Naive thymus-derived CD8-positive, alpha-beta T cell (primary cell): ENCODE measurements around the gene RASSF5. TPM values are rescaled to one million over a fixed set of nuclear protein-coding genes. Genes with fewer than 3 reads are reported as not detected.

Experiments used
- ATAC-seq, 2 donors: fragments of 150-1000 bp; cut with Tn5 transposase in 1 of 2; sonication (Bioruptor Pico), chemical (Tn5 transposase) in 1 of 2; 1 replicate in 1 of 2; 2 replicates in 1 of 2; pipeline ENCODE4 v1.10.0; 2021; ENCODE audit warnings: mild to moderate bottlenecking in 2 of 2, moderate library complexity in 2 of 2
- POLR2A ChIA-PET: fragments of 350-600 bp; sonication (Branson Sonifier 250); formaldehyde crosslinking; loops from one replicate; lab custom pipeline; 2021; ENCODE audit warnings: antibody characterized with exemption; lab: Charles Lee
- DNase-seq, 10 donors: peaks; one replicate each; pipeline versions ENCODE4 v3.0.0 to v3.0.0-alpha.2; 2020 to 2022
- H3K27ac Mint-ChIP-seq, 10 donors: one replicate each; pipeline ENCODE4 v1.8.0; 2020 to 2022; ENCODE audit warnings: mild to moderate bottlenecking in 10 of 10, mixed read lengths in 10 of 10, moderate library complexity in 4 of 10, inconsistent platforms in 1 of 10
- H3K27me3 Mint-ChIP-seq, 5 donors: one replicate each; pipeline ENCODE4 v1.8.0; 2021 to 2022; ENCODE audit warnings: mixed read lengths in 5 of 5
- H3K36me3 Mint-ChIP-seq, 3 donors: one replicate each; pipeline ENCODE4 v1.8.0; 2020 to 2022; ENCODE audit warnings: mixed read lengths in 3 of 3, mild to moderate bottlenecking in 2 of 3, inconsistent platforms in 1 of 3
- H3K4me1 Mint-ChIP-seq, 4 donors: one replicate each; pipeline ENCODE4 v1.8.0; 2021 to 2022; ENCODE audit warnings: mixed read lengths in 4 of 4
- H3K4me3 Mint-ChIP-seq, 10 donors: one replicate each; pipeline ENCODE4 v1.8.0; 2020 to 2022; ENCODE audit warnings: mild to moderate bottlenecking in 10 of 10, mixed read lengths in 10 of 10, moderate library complexity in 6 of 10, inconsistent platforms in 1 of 10
- H3K9me3 Mint-ChIP-seq, 9 donors: one replicate each; pipeline ENCODE4 v1.8.0; 2020 to 2022; ENCODE audit warnings: mixed read lengths in 9 of 9, mild to moderate bottlenecking in 3 of 9, inconsistent platforms in 1 of 9, moderate library complexity in 1 of 9
- polyA plus RNA-seq, 3 donors: library from polyadenylated mRNA; unstranded; fragments of 300-500 nt; fragmentation: Illumina TruSeq; gene quantifications; one replicate each; pipeline ENCODE4 v1.2.3, GENCODE V29; 2021
- total RNA-seq, 8 experiments: library from RNA in 2 of 8; stranded (reverse) in 2 of 8; gene quantifications; one replicate each; pipeline ENCODE4 v1.2.3 and lab custom pipeline; 2021 to 2026

The RASSF5 gene
- total and polyA plus RNA-seq, 5 experiments from 2014 or later = 224 to 358 (median 233) TPM

DNA sequence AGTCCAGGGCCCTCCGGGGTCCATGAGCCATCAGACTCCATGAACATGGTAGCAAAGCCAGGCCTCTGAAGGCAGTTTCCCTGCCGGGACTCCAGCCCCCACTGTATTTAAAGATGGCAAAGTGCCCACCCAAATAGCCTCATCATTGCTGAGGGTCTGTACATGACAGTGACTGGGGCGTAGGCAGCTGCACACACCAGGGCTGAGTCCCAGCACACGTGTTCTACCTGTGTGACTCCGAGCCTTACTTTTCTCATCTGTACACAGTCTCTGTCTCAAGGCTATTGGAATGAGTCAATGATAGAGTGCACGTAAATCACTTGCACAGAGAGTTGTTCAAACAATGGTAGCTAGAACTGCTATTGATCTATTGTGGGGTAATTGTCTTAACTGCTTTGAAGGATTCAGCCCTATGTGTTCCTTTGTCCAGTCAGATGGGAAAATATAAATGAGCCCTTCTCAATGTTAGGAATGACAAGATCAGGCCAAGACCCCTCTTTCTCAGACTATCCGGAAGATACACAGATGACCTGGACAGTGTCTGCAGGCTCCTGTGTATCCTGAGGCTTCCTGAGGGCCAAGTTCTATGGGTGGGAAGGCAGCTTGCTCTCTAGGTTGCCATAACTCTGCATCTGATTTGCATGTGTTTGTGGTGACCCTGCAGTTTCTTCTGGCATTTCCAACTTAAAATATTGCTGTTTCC, 48.9 kb downstream of the RASSF5 start:
- no peaks in the 10 kb centered on the region for H3K27me3 Mint-ChIP-seq
- POLR2A ChIA-PET = interaction anchor here (0.7 to 22.9 kb wide), 6 partner anchors 10 to 86 kb away, joined by 3 to 825 read pairs (median 13); partner anchors contain the start of genes EIF2D, IKBKE and RASSF5
- peak overlapping the region; percentile 90 to 99 (median 98) for H3K4me3 Mint-ChIP-seq
- DNase-seq (no peak), ATAC-seq (peak in 1 of 2 donors; percentile 13)
- H3K27ac Mint-ChIP-seq = peak overlapping the region; percentile 74 to 99 (median 92)
- H3K9me3 Mint-ChIP-seq = no peaks in the 10 kb centered on the region
- H3K4me1 Mint-ChIP-seq = peaks cover 30 to 78% (median 77%) of the 10 kb centered on the region in 4 donors
- peaks cover 5 to 8% (median 8%) of the 10 kb centered on the region in 3 donors for H3K36me3 Mint-ChIP-seq

DNA sequence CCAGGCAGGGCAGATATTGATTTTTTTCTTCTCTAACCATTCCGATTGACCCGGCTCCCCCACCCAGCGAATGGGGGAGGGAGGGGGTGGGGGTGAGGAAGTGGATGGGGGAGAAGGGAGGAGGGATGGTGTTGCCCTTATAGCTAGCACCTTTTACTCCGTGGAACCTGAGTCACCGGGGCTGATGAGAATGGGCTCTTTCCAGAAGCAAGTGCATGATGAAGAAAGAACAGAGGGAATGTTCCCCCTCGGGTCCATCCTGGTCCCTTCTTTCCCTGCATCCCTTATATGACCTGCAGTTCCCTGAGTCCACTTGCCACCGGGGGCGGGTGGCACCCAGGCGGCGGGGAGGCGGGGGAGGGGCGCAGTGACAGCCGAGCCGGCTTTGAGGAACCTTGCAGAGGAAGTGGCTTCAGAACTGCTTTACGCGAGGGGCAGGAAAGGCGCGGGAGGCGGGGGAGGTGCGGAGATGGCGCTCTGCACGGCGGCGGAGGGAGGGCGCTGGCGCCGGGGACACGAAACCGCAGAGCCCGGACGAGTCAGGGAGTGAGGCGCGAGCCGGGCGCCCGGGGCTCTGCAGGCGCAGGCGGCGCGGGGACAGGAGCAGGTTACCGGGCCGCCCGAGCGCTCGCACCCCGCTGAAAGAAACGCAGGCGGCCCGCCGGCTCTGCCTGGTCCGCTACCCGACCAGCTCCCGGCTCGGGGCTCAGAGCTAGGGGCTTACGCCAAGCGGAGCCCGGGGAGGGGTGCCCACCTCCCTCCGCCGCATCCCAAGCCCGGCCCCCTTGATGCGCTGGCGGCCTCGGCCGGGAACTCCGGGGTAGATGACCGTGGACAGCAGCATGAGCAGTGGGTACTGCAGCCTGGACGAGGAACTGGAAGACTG, 49.7 kb downstream of the RASSF5 start:
- ATAC-seq = peak; percentile 72 to 77
- peak; percentile 74 to 92 (median 88) for DNase-seq
- no peaks in the 10 kb centered on the region for H3K9me3 Mint-ChIP-seq
- H3K36me3 Mint-ChIP-seq = peaks cover 7 to 16% (median 8%) of the 10 kb centered on the region in 3 donors
- peaks cover 31 to 78% (median 75%) of the 10 kb centered on the region in 4 donors for H3K4me1 Mint-ChIP-seq
- H3K27ac Mint-ChIP-seq = peak overlapping the region; percentile 74 to 99 (median 94)
- no peaks in the 10 kb centered on the region for H3K27me3 Mint-ChIP-seq
- H3K4me3 Mint-ChIP-seq = peak overlapping the region; percentile 92 to 99 (median 98)
- POLR2A ChIA-PET = interaction anchor here (0.7 to 22.9 kb wide), 7 partner anchors 11 to 352 kb away, joined by 4 to 825 read pairs (median 9); partner anchors contain the start of genes EIF2D and RASSF5

DNA sequence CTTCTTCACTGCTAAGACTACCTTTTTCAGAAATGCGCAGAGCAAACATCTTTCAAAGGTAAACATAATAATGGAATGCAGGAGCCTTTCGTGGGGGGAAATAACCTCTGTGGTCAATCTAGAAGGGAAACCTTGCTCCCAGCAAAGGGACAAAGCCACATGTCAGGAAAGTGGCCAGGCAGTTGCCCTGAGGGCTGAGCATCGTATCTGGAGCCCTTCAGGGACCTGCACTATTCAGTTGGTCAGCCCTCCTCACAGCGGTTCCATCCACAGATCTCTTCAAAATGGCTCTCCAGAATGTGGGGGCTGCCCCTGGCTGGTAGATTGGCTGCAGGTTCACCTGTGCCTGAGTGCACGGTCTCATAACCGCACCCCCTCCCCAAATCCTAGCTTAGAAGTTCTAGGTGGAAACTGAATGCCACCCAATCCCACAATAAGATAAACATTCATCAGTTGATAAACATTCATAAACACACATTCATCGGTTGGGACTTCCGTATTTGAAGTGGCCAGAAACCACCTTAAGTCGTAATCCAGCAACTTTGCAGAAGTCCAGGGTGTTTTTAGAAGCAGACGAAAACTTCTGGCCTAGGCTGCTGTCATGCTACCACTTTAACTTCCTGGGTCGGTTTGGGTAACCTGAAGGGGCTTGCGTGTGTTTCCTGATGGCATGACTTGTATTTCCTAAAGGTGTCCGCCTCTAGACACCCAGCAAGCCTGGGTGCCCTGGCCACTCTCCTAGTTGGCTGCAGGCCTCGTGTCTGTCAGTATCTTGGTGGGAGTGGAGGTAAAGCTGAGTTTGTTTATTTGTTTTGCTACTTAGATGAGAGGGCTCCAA, 50.5 kb downstream of the RASSF5 start:
- DNase-seq = peak in 5 of 10 donors; percentile 33 to 56 (median 42)
- ATAC-seq = peak in 1 of 2 donors; percentile 8
- POLR2A ChIA-PET = interaction anchor here (0.6 to 22.9 kb wide), 8 partner anchors 12 to 351 kb away, joined by 3 to 825 read pairs (median 4); no protein-coding TSS in a partner anchor
- peaks cover 8 to 25% (median 10%) of the 10 kb centered on the region in 3 donors for H3K36me3 Mint-ChIP-seq
- peaks cover 29 to 78% (median 75%) of the 10 kb centered on the region in 4 donors for H3K4me1 Mint-ChIP-seq
- peak overlapping the region; percentile 92 to 99 (median 98) for H3K4me3 Mint-ChIP-seq
- H3K27ac Mint-ChIP-seq = peak overlapping the region; percentile 88 to 98 (median 94)
- no peaks in the 10 kb centered on the region for H3K27me3 Mint-ChIP-seq
- no peaks in the 10 kb centered on the region for H3K9me3 Mint-ChIP-seq

DNA sequence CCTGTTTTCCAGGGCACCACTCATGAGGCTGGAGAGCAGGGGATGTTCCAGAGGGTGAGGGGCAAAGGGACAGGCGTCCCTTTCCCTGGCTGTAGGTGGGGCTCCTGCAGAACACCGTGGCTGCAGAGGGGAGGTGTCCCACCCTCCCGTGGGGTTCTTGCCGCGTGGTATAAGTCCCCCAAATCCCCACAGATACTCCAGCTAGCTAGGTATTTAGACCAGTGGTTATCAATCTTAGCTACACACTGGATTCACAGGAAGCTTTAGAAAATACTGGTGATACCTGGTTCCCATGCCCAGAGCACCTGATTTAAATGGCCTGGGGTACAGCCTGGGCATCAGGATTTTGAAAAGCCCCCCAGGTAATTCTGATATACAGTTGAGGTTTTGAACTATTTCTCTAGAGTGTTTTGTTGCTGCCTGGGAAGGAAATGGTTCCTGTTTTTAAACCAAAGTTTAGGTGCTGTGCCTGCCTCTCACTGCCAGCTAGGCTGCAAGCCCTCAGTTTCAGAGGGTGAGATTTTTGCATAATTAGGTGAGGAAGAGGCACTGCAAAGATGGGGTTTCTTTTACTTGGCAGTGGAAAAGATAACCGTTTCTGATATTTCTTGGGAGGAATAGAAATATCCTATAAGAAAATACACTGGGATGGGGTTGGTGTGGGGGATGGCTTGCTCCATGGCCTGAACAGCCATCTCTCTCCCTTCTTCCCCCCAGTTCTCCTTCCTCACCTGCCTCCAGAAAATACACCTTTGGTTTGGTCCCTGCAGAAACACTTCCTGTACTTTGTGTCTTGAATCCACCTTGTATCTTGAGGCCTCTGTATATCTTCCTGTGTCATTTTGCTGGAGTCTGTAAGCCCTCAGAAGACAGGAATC, 51.7 kb downstream of the RASSF5 start:
- peak; percentile 15 to 20 for ATAC-seq

DNA sequence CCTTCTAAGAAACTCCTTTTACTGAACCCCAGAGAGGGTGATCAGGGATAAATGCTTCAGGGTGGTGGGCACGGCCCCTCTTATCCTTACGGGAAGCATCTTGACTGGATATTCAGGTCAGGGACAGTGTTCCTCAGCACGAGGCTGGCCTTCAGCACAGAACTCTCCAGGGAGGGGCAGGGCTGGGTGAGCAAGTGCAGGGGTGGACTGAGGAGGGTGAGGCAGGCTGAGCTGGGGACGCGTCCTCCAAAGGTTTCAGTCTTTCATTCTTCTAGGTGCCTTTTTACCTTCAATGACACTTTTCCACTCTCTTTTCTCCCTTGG, 52.3 kb downstream of the RASSF5 start:
- DNase-seq (no peak), ATAC-seq (no peak)
- peak overlapping the region; percentile 92 to 99 (median 98) for H3K4me3 Mint-ChIP-seq
- no peaks in the 10 kb centered on the region for H3K9me3 Mint-ChIP-seq
- POLR2A ChIA-PET = interaction anchor here (1.6 to 30.9 kb wide), 5 partner anchors 1 to 363 kb away, joined by 5 to 825 read pairs (median 34); partner anchors contain the start of gene FCMR
- peak overlapping the region; percentile 83 to 98 (median 94) for H3K27ac Mint-ChIP-seq
- peaks cover 35 to 78% (median 76%) of the 10 kb centered on the region in 4 donors for H3K4me1 Mint-ChIP-seq
- H3K27me3 Mint-ChIP-seq = no peaks in the 10 kb centered on the region
- peaks cover 8 to 42% (median 16%) of the 10 kb centered on the region in 3 donors for H3K36me3 Mint-ChIP-seq

More for the DNA sequence above, 51.7 kb downstream of the RASSF5 start:
- Mint-ChIP-seq H3K4me3 (peak overlapping the region; percentile 92 to 99 (median 98)), H3K27me3 (no peaks in the 10 kb centered on the region), H3K27ac (peak overlapping the region; percentile 88 to 98 (median 94)), H3K9me3 (no peaks in the 10 kb centered on the region), H3K36me3 (peaks cover 8 to 36% (median 14%) of the 10 kb centered on the region in 3 donors), H3K4me1 (peaks cover 33 to 78% (median 76%) of the 10 kb centered on the region in 4 donors)
- DNase-seq = peak in 2 of 10 donors; percentile 62 to 64
- POLR2A ChIA-PET = interaction anchor here (0.8 to 30.9 kb wide), 8 partner anchors 2 to 363 kb away, joined by 3 to 825 read pairs (median 6); partner anchors contain the start of genes EIF2D and FCMR

DNA sequence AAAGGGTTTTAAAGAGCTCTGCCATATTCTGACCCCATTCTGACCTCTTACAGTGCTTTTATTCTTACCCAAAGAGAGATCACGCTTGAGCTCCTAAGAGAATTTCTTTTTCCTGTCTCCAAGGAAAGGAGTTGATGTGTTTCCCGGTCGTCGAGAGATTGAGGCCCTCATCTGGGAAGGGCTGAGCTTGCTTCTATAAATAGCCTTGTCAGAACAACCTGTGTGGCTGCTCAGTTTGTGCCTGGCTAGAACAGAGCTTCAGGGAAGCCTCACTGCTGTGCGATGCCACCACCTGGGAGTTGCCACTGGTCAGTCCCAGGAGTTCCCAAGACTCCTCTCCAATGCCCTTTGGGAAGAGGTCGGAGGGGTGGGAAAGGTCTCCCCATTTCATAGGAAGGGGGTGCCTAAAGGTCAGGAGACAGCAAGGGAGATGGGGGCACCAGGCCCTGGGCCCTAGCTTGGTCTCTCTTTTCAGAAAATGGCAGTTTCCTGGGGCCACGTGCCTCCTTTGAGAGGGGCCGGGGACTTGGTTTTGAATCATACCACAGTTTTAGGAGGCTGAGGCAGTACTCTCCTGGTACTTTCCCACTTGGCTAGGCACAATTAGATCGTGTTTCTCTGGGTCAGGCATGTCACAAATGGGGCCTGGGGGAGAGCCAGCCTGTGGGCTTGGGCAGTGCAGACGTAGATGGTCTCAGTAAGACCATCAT, 52.8 kb downstream of the RASSF5 start:
- ATAC-seq = no peak

DNA sequence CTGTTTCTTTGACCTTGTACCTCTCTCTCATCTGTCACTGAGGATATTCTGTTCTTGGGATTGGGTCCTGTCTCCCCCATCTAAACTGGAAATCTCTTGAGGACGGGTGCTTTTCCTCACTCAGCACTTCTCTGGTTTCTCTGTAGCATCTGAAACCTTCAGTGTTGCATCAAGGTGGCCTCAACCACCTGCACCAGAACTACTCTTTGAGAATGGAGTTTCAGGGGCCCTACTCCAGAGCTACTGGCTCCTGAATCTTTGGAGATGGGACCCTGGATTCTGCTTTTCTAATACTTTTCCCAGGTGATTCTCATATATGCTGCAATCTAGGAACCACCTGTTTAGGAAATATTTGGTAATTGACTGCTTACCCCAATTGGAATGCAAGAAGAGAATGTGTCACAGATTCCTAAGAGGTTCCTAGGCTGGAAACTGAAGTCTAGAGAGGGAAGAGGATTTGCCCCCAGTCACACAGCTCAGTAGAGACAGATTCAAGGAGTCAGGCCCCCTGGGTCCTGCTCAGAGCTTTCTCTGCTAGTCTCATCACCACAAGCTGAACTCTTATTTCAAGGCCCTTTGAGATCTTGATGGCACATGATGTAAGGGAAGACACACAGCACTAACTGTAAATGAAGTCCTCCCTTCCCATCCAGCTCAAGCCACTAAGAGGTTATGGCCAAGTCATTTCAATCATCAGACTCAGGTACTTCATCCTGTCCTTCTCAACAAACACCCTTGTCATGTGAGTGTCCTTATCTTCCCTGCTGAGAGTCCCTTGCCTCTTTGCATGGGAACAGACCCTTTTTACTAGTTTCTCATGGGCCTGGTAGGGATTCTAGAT, 56.3 kb downstream of the RASSF5 start:
- peaks cover 52 to 97% (median 92%) of the 10 kb centered on the region in 4 donors for H3K4me1 Mint-ChIP-seq
- H3K4me3 Mint-ChIP-seq = peak overlapping the region; percentile 73 to 99 (median 88)
- ATAC-seq = peak; percentile 11 to 13
- H3K27me3 Mint-ChIP-seq = no peaks in the 10 kb centered on the region
- peak overlapping the region; percentile 89 to 98 (median 95) for H3K27ac Mint-ChIP-seq
- POLR2A ChIA-PET = interaction anchor here (0.6 to 30.9 kb wide), 6 partner anchors 3 to 92 kb away, joined by 3 to 825 read pairs (median 4); no protein-coding TSS in a partner anchor
- H3K36me3 Mint-ChIP-seq = peaks cover 0 to 77% (median 17%) of the 10 kb centered on the region in 3 donors
- no peak for DNase-seq
- no peaks in the 10 kb centered on the region for H3K9me3 Mint-ChIP-seq

More for the DNA sequence above, 52.8 kb downstream of the RASSF5 start:
- Mint-ChIP-seq H3K4me1 (peaks cover 39 to 78% (median 76%) of the 10 kb centered on the region in 4 donors), H3K4me3 (peak overlapping the region; percentile 92 to 99 (median 98)), H3K27me3 (no peaks in the 10 kb centered on the region), H3K36me3 (peaks cover 8 to 48% (median 18%) of the 10 kb centered on the region in 3 donors), H3K9me3 (no peaks in the 10 kb centered on the region), H3K27ac (peak overlapping the region; percentile 83 to 98 (median 94))
- no peak for DNase-seq
- POLR2A ChIA-PET = interaction anchor here (1.6 to 30.9 kb wide), 5 partner anchors 1 to 362 kb away, joined by 6 to 825 read pairs (median 34); partner anchors contain the start of gene FCMR

DNA sequence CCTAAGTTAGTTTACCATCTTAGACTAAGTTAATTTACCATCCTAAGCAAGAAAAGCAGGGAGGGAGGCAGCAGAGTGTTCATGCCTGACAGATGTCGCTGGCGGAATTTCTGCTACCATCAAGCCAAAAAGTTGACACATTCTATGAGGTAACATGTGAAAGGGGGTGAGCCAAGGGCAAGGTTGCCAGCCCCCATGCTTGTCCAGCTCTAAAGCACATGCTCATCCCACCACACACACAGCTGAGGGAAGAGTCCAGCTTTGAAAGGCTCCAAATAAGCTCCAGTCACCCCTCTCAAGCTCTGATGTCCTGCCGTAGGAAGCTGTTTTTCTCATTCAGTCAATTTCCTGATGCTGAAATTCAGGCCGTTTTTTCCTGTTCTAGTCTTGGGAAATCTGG, 58.7 kb downstream of the RASSF5 start:
- H3K27me3 Mint-ChIP-seq = no peaks in the 10 kb centered on the region
- H3K9me3 Mint-ChIP-seq = no peaks in the 10 kb centered on the region
- ATAC-seq (no peak), DNase-seq (no peak)
- H3K36me3 Mint-ChIP-seq = peaks cover 0 to 93% (median 15%) of the 10 kb centered on the region in 3 donors
- peaks cover 57 to 99% (median 97%) of the 10 kb centered on the region in 4 donors for H3K4me1 Mint-ChIP-seq
- peak overlapping the region; percentile 89 to 98 (median 94) for H3K27ac Mint-ChIP-seq
- peak overlapping the region; percentile 67 to 99 (median 88) for H3K4me3 Mint-ChIP-seq
- POLR2A ChIA-PET = interaction anchor here (0.9 to 30.9 kb wide), 4 partner anchors 5 to 99 kb away, joined by 3 to 825 read pairs (median 414); no protein-coding TSS in a partner anchor

DNA sequence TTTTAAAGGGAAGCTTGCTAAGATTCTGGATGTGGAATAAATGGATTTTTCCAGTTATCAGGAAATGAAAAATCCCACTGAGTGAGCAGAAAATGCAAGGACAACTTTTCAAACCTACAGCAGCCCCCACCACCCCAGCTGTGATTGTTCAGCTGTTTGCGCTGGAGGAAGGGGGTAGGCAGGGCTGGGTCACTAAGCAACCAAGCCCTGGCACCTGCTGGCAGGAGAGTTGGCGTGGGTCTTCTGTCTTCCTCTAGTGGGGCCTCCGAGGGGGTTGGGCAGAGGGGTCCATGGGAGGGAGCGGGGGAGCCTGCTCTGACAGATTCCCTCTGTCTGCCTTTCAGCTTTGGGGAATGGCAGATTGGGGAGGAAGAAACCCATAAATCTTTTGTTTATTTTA, 59.7 kb downstream of the RASSF5 start:
- Mint-ChIP-seq H3K27ac (peak overlapping the region; percentile 89 to 98 (median 94)), H3K9me3 (no peaks in the 10 kb centered on the region), H3K27me3 (no peaks in the 10 kb centered on the region), H3K4me1 (peaks cover 64 to 100% (median 99%) of the 10 kb centered on the region in 4 donors), H3K4me3 (peak overlapping the region; percentile 67 to 99 (median 88)), H3K36me3 (peaks cover 0 to 93% (median 13%) of the 10 kb centered on the region in 3 donors)
- POLR2A ChIA-PET = interaction anchor here (0.6 to 30.9 kb wide), 5 partner anchors 6 to 352 kb away, joined by 3 to 825 read pairs (median 5); no protein-coding TSS in a partner anchor
- DNase-seq (no peak), ATAC-seq (no peak)
